Omental fat pad (tissue), 4 donors: ENCODE measurements around the gene FUOM. TPM values are rescaled to one million over a fixed set of nuclear protein-coding genes. Genes with fewer than 3 reads are reported as not detected.

Experiments used
- ATAC-seq: fragments of 150-250 bp; one replicate; pipeline ENCODE4 v1.9.1; 2016; ENCODE audit warnings: mild to moderate bottlenecking, moderate library complexity; ENCODE audit not compliant: low FRiP score
- DNase-seq: peaks from one replicate; pipeline ENCODE4 v3.0.0-alpha.2; 2019; ENCODE audit warnings: low spot score
- CTCF ChIP-seq, 3 donors: fragments of 450-650 bp; IDR thresholded peaks; one replicate each; pipeline ENCODE4 v1.5.1; 2016 to 2017; ENCODE audit warnings: antibody characterized with exemption in 3 of 3, mild to moderate bottlenecking in 3 of 3, moderate library complexity in 2 of 3
- total RNA-seq, 4 donors: library from RNA; depleted of rRNA; stranded (reverse); fragments of >200 nt; gene quantifications; one replicate each; pipeline ENCODE4 v1.1.0, GENCODE V29; 2016

FUOM gene
- total RNA-seq: 10 to 100 TPM; 20.6 to 34.3 (median 24.1) TPM

GRCh38 chr10:133357285-133358161 is at the start of gene FUOM:
FUOM (minus strand) TSS chr10:133358019; CDS start chr10:133358007, 12 bp downstream.
- no peak for TF ChIP-seq CTCF (IDR thresholded peaks at IDR 0.05)
- DNase-seq: no peak
- ATAC-seq: peak; percentile 43

- TF ChIP-seq CTCF (IDR thresholded peaks at IDR 0.05): no peak
- ATAC-seq: no peak
- DNase-seq: no peak
Observed at GRCh38 chr10:133405844-133406527, 48.2 kb upstream of the FUOM start.

GRCh38 chr10:133405272-133405671 is 47.5 kb upstream of the FUOM start:
- TF ChIP-seq CTCF (IDR thresholded peaks at IDR 0.05): no peak
- ATAC-seq: no peak
- no peak for DNase-seq

GRCh38 chr10:133403784-133404183 is 46.0 kb upstream of the FUOM start:
- TF ChIP-seq CTCF (IDR thresholded peaks at IDR 0.05): no peak

GRCh38 chr10:133403359-133403758 is 45.5 kb upstream of the FUOM start:
- DNase-seq: no peak
- no peak for TF ChIP-seq CTCF (IDR thresholded peaks at IDR 0.05)

More at GRCh38 chr10:133403784-133404183, 46.0 kb upstream of the FUOM start:
- DNase-seq (no peak), ATAC-seq (no peak)

GRCh38 chr10:133401981-133402725 is 44.3 kb upstream of the FUOM start:
- ATAC-seq: no peak
- TF ChIP-seq CTCF (IDR thresholded peaks at IDR 0.05): no peak
- DNase-seq: no peak

More at GRCh38 chr10:133403359-133403758, 45.5 kb upstream of the FUOM start:
- no peak for ATAC-seq
